Peyer's patch (tissue), 4 donors: ENCODE data around the gene RELB.

Experiments used
- CTCF ChIP-seq, 6 experiments: fragments of 450-650 bp in 4 of 6; fragments of 200-600 bp in 2 of 6; sonication (generic) in 1 of 6; IDR thresholded peaks; one replicate each; pipeline ENCODE4 v1.5.1; 2017 to 2019; ENCODE audit warnings: antibody characterized with exemption in 6 of 6, mild to moderate bottlenecking in 3 of 6, moderate library complexity in 1 of 6
- POLR2A ChIP-seq, 2 donors: fragments of 450-650 bp; IDR thresholded peaks; one replicate each; pipeline ENCODE4 v1.5.1; 2017; ENCODE audit warnings: antibody characterized with exemption in 2 of 2, mild to moderate bottlenecking in 2 of 2, moderate library complexity in 2 of 2

GRCh38 chr19:45019187-45019586 lies 17.9 kb downstream of the RELB start:
- TF ChIP-seq POLR2A (IDR thresholded peaks at IDR 0.05) (no peak), CTCF (IDR thresholded peaks at IDR 0.05) (no peak)
